ENCODE data around the gene MPP3. TPM values are rescaled to one million over a fixed set of nuclear protein-coding genes. Genes with fewer than 3 reads are reported as not detected.

The MPP3 gene
- total RNA-seq, 1 experiment from 2014 or later = 34.3 TPM

- Histone ChIP-seq H3K9me2 (replicated peaks; ENCODE audit: low read length) (no peaks in the 10 kb centered on the region), H3K4me2 (ENCODE audit: low read length) (no peak overlapping the region), H2AFZ (ENCODE audit: low read length) (no peak overlapping the region), H3F3A (ENCODE audit: low read length, unreplicated experiment) (no peaks in the 10 kb centered on the region), H3K36me3 (ENCODE audit: low read depth, low read length) (peaks cover 33% of the 10 kb centered on the region), H3K27ac (ENCODE audit: low read length) (no peak overlapping the region), H3K27me3 (ENCODE audit: low read length) (no peaks in the 10 kb centered on the region), H4K20me1 (ENCODE audit: low read length) (no peaks in the 10 kb centered on the region), H3K9ac (ENCODE audit: low read length) (no peak overlapping the region), H3K9me3 (ENCODE audit: low read length) (no peaks in the 10 kb centered on the region), H3K4me3 (ENCODE audit: low read length) (no peak overlapping the region), H3K4me1 (ENCODE audit: insufficient read depth, low read length) (peaks cover 11% of the 10 kb centered on the region), H3K79me2 (ENCODE audit: low read length) (no peaks in the 10 kb centered on the region)
- ATAC-seq = no peak
- ChIA-PET CTCF (no interaction called here), POLR2A (ENCODE audit: unreplicated experiment) (no interaction called here)
- intact Hi-C loops (cut with micrococcal nuclease) = no loop called here
- no peak for DNase-seq
- TF ChIP-seq EZH2 (IDR thresholded peaks at IDR 0.05; ENCODE audit: low read length, unreplicated experiment) (no peak), CTCF (conservative IDR thresholded peaks at IDR 0.05; ENCODE audit: low read depth, low read length) (no peak), EZH2phosphoT487 (IDR thresholded peaks at IDR 0.05; ENCODE audit: borderline replicate concordance, low read length) (no peak)
- no TSS peak for BruUV-seq (replicated peaks)
Measured at GRCh38 chr17:43810226-43810715, 22.7 kb downstream of the MPP3 start.

GRCh38 chr17:43809121-43809520, 23.8 kb downstream of the MPP3 start:
- DNase-seq = no peak
- H4K20me1 ChIP-seq (ENCODE audit: low read length) = no peaks in the 10 kb centered on the region
- no peaks in the 10 kb centered on the region for H3F3A ChIP-seq (ENCODE audit: low read length, unreplicated experiment)
- no peak overlapping the region for H2AFZ ChIP-seq (ENCODE audit: low read length)
- POLR2A ChIA-PET (ENCODE audit: unreplicated experiment) = no interaction called here
- no TSS peak for BruUV-seq (replicated peaks)
- no peak for TF ChIP-seq EZH2phosphoT487 (IDR thresholded peaks at IDR 0.05; ENCODE audit: borderline replicate concordance, low read length)
- TF ChIP-seq EZH2 (IDR thresholded peaks at IDR 0.05; ENCODE audit: low read length, unreplicated experiment) = no peak
- no peak for TF ChIP-seq CTCF (conservative IDR thresholded peaks at IDR 0.05; ENCODE audit: low read depth, low read length)
- no peaks in the 10 kb centered on the region for H3K27me3 ChIP-seq (ENCODE audit: low read length)
- no peak overlapping the region for H3K4me3 ChIP-seq (ENCODE audit: low read length)
- no peaks in the 10 kb centered on the region for H3K9me2 ChIP-seq (replicated peaks; ENCODE audit: low read length)
- H3K9ac ChIP-seq (ENCODE audit: low read length) = no peak overlapping the region
- no peak for ATAC-seq
- no peaks in the 10 kb centered on the region for H3K9me3 ChIP-seq (ENCODE audit: low read length)
- H3K36me3 ChIP-seq (ENCODE audit: low read depth, low read length) = peaks cover 37% of the 10 kb centered on the region
- H3K4me2 ChIP-seq (ENCODE audit: low read length) = no peak overlapping the region
- H3K27ac ChIP-seq (ENCODE audit: low read length) = no peak overlapping the region
- no peaks in the 10 kb centered on the region for H3K79me2 ChIP-seq (ENCODE audit: low read length)
- H3K4me1 ChIP-seq (ENCODE audit: insufficient read depth, low read length) = no peaks in the 10 kb centered on the region
- CTCF ChIA-PET = no interaction called here
- intact Hi-C loops (cut with micrococcal nuclease) = no loop called here

- DNase-seq (no peak), ATAC-seq (no peak)
- no TSS peak for BruUV-seq (replicated peaks)
- H3K9me2 ChIP-seq (replicated peaks; ENCODE audit: low read length) = no peaks in the 10 kb centered on the region
- no peaks in the 10 kb centered on the region for H3F3A ChIP-seq (ENCODE audit: low read length, unreplicated experiment)
- H3K9ac ChIP-seq (ENCODE audit: low read length) = no peak overlapping the region
- H3K4me1 ChIP-seq (ENCODE audit: insufficient read depth, low read length) = no peaks in the 10 kb centered on the region
- intact Hi-C loops (cut with micrococcal nuclease) = no loop called here
- no peak for TF ChIP-seq EZH2phosphoT487 (IDR thresholded peaks at IDR 0.05; ENCODE audit: borderline replicate concordance, low read length)
- TF ChIP-seq EZH2 (IDR thresholded peaks at IDR 0.05; ENCODE audit: low read length, unreplicated experiment) = no peak
- no peak for TF ChIP-seq CTCF (conservative IDR thresholded peaks at IDR 0.05; ENCODE audit: low read depth, low read length)
- ChIA-PET POLR2A (ENCODE audit: unreplicated experiment) (no interaction called here), CTCF (no interaction called here)
- no peak overlapping the region for H3K4me3 ChIP-seq (ENCODE audit: low read length)
- H2AFZ ChIP-seq (ENCODE audit: low read length) = no peak overlapping the region
- H3K9me3 ChIP-seq (ENCODE audit: low read length) = no peaks in the 10 kb centered on the region
- no peaks in the 10 kb centered on the region for H4K20me1 ChIP-seq (ENCODE audit: low read length)
- no peaks in the 10 kb centered on the region for H3K79me2 ChIP-seq (ENCODE audit: low read length)
- no peak overlapping the region for H3K4me2 ChIP-seq (ENCODE audit: low read length)
- H3K36me3 ChIP-seq (ENCODE audit: low read depth, low read length) = peaks cover 32% of the 10 kb centered on the region
- no peak overlapping the region for H3K27ac ChIP-seq (ENCODE audit: low read length)
- no peaks in the 10 kb centered on the region for H3K27me3 ChIP-seq (ENCODE audit: low read length)
Measured at GRCh38 chr17:43808076-43808475, 24.9 kb downstream of the MPP3 start.
